Peyer's patch (tissue), 4 donors: ENCODE data around the gene CACHD1. TPM values are rescaled to one million over a fixed set of nuclear protein-coding genes. Genes with fewer than 3 reads are reported as not detected.

Experiments used
- DNase-seq, 3 donors: peaks; one replicate each; pipeline ENCODE4 v3.0.0-alpha.2; 2017 to 2019
- H3K27ac ChIP-seq, 4 donors: fragments of 200-600 bp; sonication (generic); one replicate each; pipeline ENCODE4 v1.5.1; 2016 to 2019
- H3K27me3 ChIP-seq, 2 donors: fragments of 200-600 bp; sonication (generic); one replicate each; pipeline ENCODE4 v1.5.1; 2019
- H3K36me3 ChIP-seq, 3 donors: fragments of 200-600 bp; sonication (generic); one replicate each; pipeline ENCODE4 v1.5.1; 2016 to 2019
- H3K4me1 ChIP-seq, 4 donors: fragments of 200-600 bp; sonication (generic); one replicate each; pipeline ENCODE4 v1.5.1; 2016 to 2019
- H3K4me3 ChIP-seq, 4 donors: fragments of 200-600 bp; sonication (generic); 1 replicate in 3 of 4; 2 replicates in 1 of 4; pipeline ENCODE4 v1.5.1; 2016 to 2019; ENCODE audit warnings: mild to moderate bottlenecking in 1 of 4
- H3K9me3 ChIP-seq, 4 donors: fragments of 200-600 bp; sonication (generic); one replicate each; pipeline ENCODE4 v1.5.1; 2016 to 2019; ENCODE audit warnings: mild to moderate bottlenecking in 1 of 4
- CTCF ChIP-seq, 6 experiments: fragments of 450-650 bp in 4 of 6; fragments of 200-600 bp in 2 of 6; sonication (generic) in 1 of 6; IDR thresholded peaks; one replicate each; pipeline ENCODE4 v1.5.1; 2017 to 2019; ENCODE audit warnings: antibody characterized with exemption in 6 of 6, mild to moderate bottlenecking in 3 of 6, moderate library complexity in 1 of 6
- POLR2A ChIP-seq, 2 donors: fragments of 450-650 bp; IDR thresholded peaks; one replicate each; pipeline ENCODE4 v1.5.1; 2017; ENCODE audit warnings: antibody characterized with exemption in 2 of 2, mild to moderate bottlenecking in 2 of 2, moderate library complexity in 2 of 2
- total RNA-seq, 4 donors: library from RNA; depleted of rRNA; stranded (reverse); fragments of >200 nt; gene quantifications; one replicate each; pipeline ENCODE4 v1.1.0, GENCODE V29; 2016

Gene CACHD1
- total RNA-seq, 4 donors from 2014 or later, result 3.3 to 10.7 (median 6.3) TPM

GRCh38 chr1:64479874-64480273, 9.9 kb downstream of the CACHD1 start:
- DNase-seq, result no peak
- H3K27me3 ChIP-seq, result no peaks in the 10 kb centered on the region
- H3K4me1 ChIP-seq, result peaks cover 0 to 36% (median 5%) of the 10 kb centered on the region in 4 donors
- H3K36me3 ChIP-seq, result no peaks in the 10 kb centered on the region
- no peak for TF ChIP-seq CTCF (IDR thresholded peaks at IDR 0.05)
- TF ChIP-seq POLR2A (IDR thresholded peaks at IDR 0.05), result no peak
- H3K9me3 ChIP-seq, result no peaks in the 10 kb centered on the region
- H3K27ac ChIP-seq, result no peak overlapping the region
- no peak overlapping the region for H3K4me3 ChIP-seq

- TF ChIP-seq CTCF (IDR thresholded peaks at IDR 0.05), result no peak
- TF ChIP-seq POLR2A (IDR thresholded peaks at IDR 0.05), result no peak
- no peak for DNase-seq
- H3K36me3 ChIP-seq, result no peaks in the 10 kb centered on the region
- H3K27me3 ChIP-seq, result no peaks in the 10 kb centered on the region
- no peak overlapping the region for H3K4me3 ChIP-seq
- H3K4me1 ChIP-seq, result peaks cover 0 to 24% (median 5%) of the 10 kb centered on the region in 4 donors
- no peak overlapping the region for H3K27ac ChIP-seq
- H3K9me3 ChIP-seq, result no peaks in the 10 kb centered on the region
These were observed 11.3 kb downstream of the CACHD1 start for GRCh38 chr1:64480999-64481772.

GRCh38 chr1:64482128-64482527, 12.2 kb downstream of the CACHD1 start:
- H3K36me3 ChIP-seq, result no peaks in the 10 kb centered on the region
- H3K4me1 ChIP-seq, result peaks cover 0 to 24% (median 5%) of the 10 kb centered on the region in 4 donors
- H3K27me3 ChIP-seq, result no peaks in the 10 kb centered on the region
- TF ChIP-seq POLR2A (IDR thresholded peaks at IDR 0.05) (no peak), CTCF (IDR thresholded peaks at IDR 0.05) (no peak)
- DNase-seq, result no peak
- H3K4me3 ChIP-seq, result no peak overlapping the region
- H3K27ac ChIP-seq, result no peak overlapping the region
- no peaks in the 10 kb centered on the region for H3K9me3 ChIP-seq

GRCh38 chr1:64482720-64483119, 12.8 kb downstream of the CACHD1 start:
- no peaks in the 10 kb centered on the region for H3K27me3 ChIP-seq
- no peak for DNase-seq
- H3K9me3 ChIP-seq, result no peaks in the 10 kb centered on the region
- TF ChIP-seq CTCF (IDR thresholded peaks at IDR 0.05), result no peak
- no peak for TF ChIP-seq POLR2A (IDR thresholded peaks at IDR 0.05)
- H3K27ac ChIP-seq, result peak overlapping the region in 1 of 4 donors; percentile 2
- no peaks in the 10 kb centered on the region for H3K36me3 ChIP-seq
- no peak overlapping the region for H3K4me3 ChIP-seq
- peaks cover 0 to 24% (median 5%) of the 10 kb centered on the region in 4 donors for H3K4me1 ChIP-seq

DNA sequence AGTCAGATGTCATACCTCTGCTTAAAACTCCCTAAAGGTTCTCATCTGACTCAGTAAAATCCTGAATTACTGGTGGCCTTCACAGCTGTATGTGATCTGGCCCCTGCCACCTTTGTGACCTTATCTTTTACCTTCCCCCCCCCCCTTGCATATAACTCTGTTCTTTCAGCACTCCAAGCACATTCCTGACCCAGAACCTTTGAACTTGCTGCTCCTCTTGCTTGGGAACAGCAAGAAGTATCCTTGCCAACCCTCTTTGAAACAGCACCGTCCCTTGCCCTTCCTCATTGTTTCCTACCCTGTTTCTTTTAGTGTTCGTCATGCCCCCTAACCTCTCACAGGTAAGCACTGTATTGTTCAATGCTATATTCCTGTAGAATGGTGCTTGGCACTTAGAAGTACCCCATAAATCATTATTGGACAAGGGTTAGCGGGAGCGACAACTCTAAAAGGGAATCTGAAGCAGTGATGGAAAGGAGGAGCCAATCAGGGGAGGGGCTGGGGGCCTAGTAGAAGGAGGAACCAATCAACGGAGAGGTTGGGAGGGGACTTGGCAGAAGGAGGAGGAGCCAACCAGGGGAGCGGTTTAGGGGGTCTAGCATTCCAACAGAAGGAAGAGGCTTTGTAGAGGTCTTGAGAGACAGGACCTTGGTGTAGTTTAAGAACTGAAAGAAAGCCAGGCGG, 13.9 kb downstream of the CACHD1 start:
- Histone ChIP-seq H3K9me3 (no peaks in the 10 kb centered on the region), H3K4me1 (peaks cover 0 to 24% (median 5%) of the 10 kb centered on the region in 4 donors), H3K4me3 (no peak overlapping the region), H3K27ac (no peak overlapping the region), H3K36me3 (no peaks in the 10 kb centered on the region), H3K27me3 (no peaks in the 10 kb centered on the region)
- no peak for TF ChIP-seq POLR2A (IDR thresholded peaks at IDR 0.05)
- no peak for TF ChIP-seq CTCF (IDR thresholded peaks at IDR 0.05)
- no peak for DNase-seq
